Measurements from ENCODE around the gene ENTPD6.

Gene ENTPD6

GRCh38 chr20:25203871-25204320, 8.4 kb downstream of the ENTPD6 start:
- no peak for TF ChIP-seq ESRRG (CRISPR knock-in tag; IDR thresholded peaks at IDR 0.05)
- TF ChIP-seq SNAI2 (CRISPR knock-in tag; IDR thresholded peaks at IDR 0.05) = no peak
- TF ChIP-seq ZNF70 (CRISPR knock-in tag; IDR thresholded peaks at IDR 0.05) = no peak
- TF ChIP-seq PATZ1 (CRISPR knock-in tag; IDR thresholded peaks at IDR 0.05; ENCODE audit: borderline replicate concordance) = no peak
- no peak for TF ChIP-seq PPARA (CRISPR knock-in tag; IDR thresholded peaks at IDR 0.05; ENCODE audit: borderline replicate concordance)
- TF ChIP-seq ZFP3 (CRISPR knock-in tag; IDR thresholded peaks at IDR 0.05) = no peak
- TF ChIP-seq ISL1 (CRISPR knock-in tag; IDR thresholded peaks at IDR 0.05) = no peak
- TF ChIP-seq ZFP30 (CRISPR knock-in tag; IDR thresholded peaks at IDR 0.05) = no peak
- TF ChIP-seq OSR1 (CRISPR knock-in tag; IDR thresholded peaks at IDR 0.05) = no peak
- no peak for TF ChIP-seq ARNTL (CRISPR knock-in tag; IDR thresholded peaks at IDR 0.05; ENCODE audit: borderline replicate concordance, low read depth)
- no peak for ATAC-seq

- no peak for TF ChIP-seq ISL1 (CRISPR knock-in tag; IDR thresholded peaks at IDR 0.05)
- no peak for TF ChIP-seq ARNTL (CRISPR knock-in tag; IDR thresholded peaks at IDR 0.05; ENCODE audit: borderline replicate concordance, low read depth)
- TF ChIP-seq ZFP30 (CRISPR knock-in tag; IDR thresholded peaks at IDR 0.05) = no peak
- no peak for TF ChIP-seq ZNF70 (CRISPR knock-in tag; IDR thresholded peaks at IDR 0.05)
- TF ChIP-seq GLIS3 (CRISPR knock-in tag; IDR thresholded peaks at IDR 0.05) = no peak
- ATAC-seq = no peak
Observed at GRCh38 chr20:25204550-25205276, 9.2 kb downstream of the ENTPD6 start.

GRCh38 chr20:25205277-25206062, 10.0 kb downstream of the ENTPD6 start:
- TF ChIP-seq ZNF8 (CRISPR knock-in tag; IDR thresholded peaks at IDR 0.05) = no peak
- no peak for TF ChIP-seq RARB (CRISPR knock-in tag; IDR thresholded peaks at IDR 0.05)
- no peak for TF ChIP-seq CREB5 (CRISPR knock-in tag; IDR thresholded peaks at IDR 0.05; ENCODE audit: low read depth)
- TF ChIP-seq ZNF565 (CRISPR knock-in tag; conservative IDR thresholded peaks at IDR 0.05; ENCODE audit: low read depth) = no peak
- no peak for TF ChIP-seq ESRRG (CRISPR knock-in tag; IDR thresholded peaks at IDR 0.05)
- no peak for TF ChIP-seq ZFP3 (CRISPR knock-in tag; IDR thresholded peaks at IDR 0.05)
- no peak for TF ChIP-seq TOX (CRISPR knock-in tag; IDR thresholded peaks at IDR 0.05; ENCODE audit: borderline replicate concordance)
- TF ChIP-seq CSDC2 (CRISPR knock-in tag; IDR thresholded peaks at IDR 0.05) = no peak
- no peak for ATAC-seq

- no peak for TF ChIP-seq RARB (CRISPR knock-in tag; IDR thresholded peaks at IDR 0.05)
- TF ChIP-seq ZFP30 (CRISPR knock-in tag; IDR thresholded peaks at IDR 0.05) = no peak
- no peak for TF ChIP-seq ZNF70 (CRISPR knock-in tag; IDR thresholded peaks at IDR 0.05)
- no peak for TF ChIP-seq ZC3H10 (CRISPR knock-in tag; IDR thresholded peaks at IDR 0.05)
- TF ChIP-seq ARNTL (CRISPR knock-in tag; IDR thresholded peaks at IDR 0.05; ENCODE audit: borderline replicate concordance, low read depth) = no peak
- no peak for TF ChIP-seq TSHZ2 (CRISPR knock-in tag; IDR thresholded peaks at IDR 0.05)
- TF ChIP-seq ZNF8 (CRISPR knock-in tag; IDR thresholded peaks at IDR 0.05) = no peak
- TF ChIP-seq CSRNP3 (CRISPR knock-in tag; IDR thresholded peaks at IDR 0.05) = no peak
- no peak for TF ChIP-seq BACH2 (CRISPR knock-in tag; IDR thresholded peaks at IDR 0.05; ENCODE audit: borderline replicate concordance)
- TF ChIP-seq ZNF565 (CRISPR knock-in tag; conservative IDR thresholded peaks at IDR 0.05; ENCODE audit: low read depth) = no peak
- TF ChIP-seq ISL1 (CRISPR knock-in tag; IDR thresholded peaks at IDR 0.05) = no peak
- TF ChIP-seq SNAI2 (CRISPR knock-in tag; IDR thresholded peaks at IDR 0.05) = no peak
- TF ChIP-seq ZFP3 (CRISPR knock-in tag; IDR thresholded peaks at IDR 0.05) = no peak
- no peak for TF ChIP-seq GLIS3 (CRISPR knock-in tag; IDR thresholded peaks at IDR 0.05)
- no peak for TF ChIP-seq POU6F1 (CRISPR knock-in tag; IDR thresholded peaks at IDR 0.05; ENCODE audit: borderline replicate concordance, low read depth)
- ATAC-seq = no peak
Observed at GRCh38 chr20:25206063-25206403, 10.5 kb downstream of the ENTPD6 start.
